ENCODE measurements around the gene IL17RA. TPM values are rescaled to one million over a fixed set of nuclear protein-coding genes. Genes with fewer than 3 reads are reported as not detected.
A peak's percentile ranks its signal among the peaks of the same experiment; 100 is the strongest.
"Not testable (repeated sequence)": the region's sequence is repeated elsewhere in the genome, so short reads cannot be mapped to it uniquely, and the experiment has no call there.

IL17RA gene, protein sequence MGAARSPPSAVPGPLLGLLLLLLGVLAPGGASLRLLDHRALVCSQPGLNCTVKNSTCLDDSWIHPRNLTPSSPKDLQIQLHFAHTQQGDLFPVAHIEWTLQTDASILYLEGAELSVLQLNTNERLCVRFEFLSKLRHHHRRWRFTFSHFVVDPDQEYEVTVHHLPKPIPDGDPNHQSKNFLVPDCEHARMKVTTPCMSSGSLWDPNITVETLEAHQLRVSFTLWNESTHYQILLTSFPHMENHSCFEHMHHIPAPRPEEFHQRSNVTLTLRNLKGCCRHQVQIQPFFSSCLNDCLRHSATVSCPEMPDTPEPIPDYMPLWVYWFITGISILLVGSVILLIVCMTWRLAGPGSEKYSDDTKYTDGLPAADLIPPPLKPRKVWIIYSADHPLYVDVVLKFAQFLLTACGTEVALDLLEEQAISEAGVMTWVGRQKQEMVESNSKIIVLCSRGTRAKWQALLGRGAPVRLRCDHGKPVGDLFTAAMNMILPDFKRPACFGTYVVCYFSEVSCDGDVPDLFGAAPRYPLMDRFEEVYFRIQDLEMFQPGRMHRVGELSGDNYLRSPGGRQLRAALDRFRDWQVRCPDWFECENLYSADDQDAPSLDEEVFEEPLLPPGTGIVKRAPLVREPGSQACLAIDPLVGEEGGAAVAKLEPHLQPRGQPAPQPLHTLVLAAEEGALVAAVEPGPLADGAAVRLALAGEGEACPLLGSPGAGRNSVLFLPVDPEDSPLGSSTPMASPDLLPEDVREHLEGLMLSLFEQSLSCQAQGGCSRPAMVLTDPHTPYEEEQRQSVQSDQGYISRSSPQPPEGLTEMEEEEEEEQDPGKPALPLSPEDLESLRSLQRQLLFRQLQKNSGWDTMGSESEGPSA
- total RNA-seq, result 11.1 to 11.8 TPM (median 11.8 TPM) in 3 replicates

DNA sequence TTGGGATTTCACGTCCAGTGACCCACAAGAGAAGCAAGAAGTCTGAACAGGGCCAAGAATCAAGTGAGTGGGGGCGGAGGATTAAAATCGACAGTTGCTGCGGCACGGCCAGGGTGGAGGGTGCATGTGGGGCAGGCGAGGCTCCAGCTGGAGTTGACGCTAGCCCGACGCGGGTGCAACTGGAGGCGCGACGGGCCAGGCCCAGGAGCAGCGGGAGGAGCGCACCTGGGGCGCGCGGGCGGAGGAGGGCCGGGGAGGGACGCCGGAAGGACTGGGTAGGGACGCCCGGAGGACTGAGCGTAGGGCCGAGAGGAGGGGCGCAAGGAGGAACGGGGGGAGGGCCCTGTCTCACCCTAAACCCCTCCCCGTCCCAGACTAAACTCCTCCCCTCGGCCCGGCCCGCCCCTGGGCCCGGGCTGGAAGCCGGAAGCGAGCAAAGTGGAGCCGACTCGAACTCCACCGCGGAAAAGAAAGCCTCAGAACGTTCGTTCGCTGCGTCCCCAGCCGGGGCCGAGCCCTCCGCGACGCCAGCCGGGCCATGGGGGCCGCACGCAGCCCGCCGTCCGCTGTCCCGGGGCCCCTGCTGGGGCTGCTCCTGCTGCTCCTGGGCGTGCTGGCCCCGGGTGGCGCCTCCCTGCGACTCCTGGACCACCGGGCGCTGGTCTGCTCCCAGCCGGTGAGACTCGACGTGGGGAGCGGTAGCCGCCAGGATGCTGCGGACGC is at the start of gene IL17RA:
TSS of gene IL17RA (plus strand) at position 447 of the 723 bp plus-strand sequence. CDS start at position 539, 92 bp downstream.
- TF ChIP-seq, protein P1, sequence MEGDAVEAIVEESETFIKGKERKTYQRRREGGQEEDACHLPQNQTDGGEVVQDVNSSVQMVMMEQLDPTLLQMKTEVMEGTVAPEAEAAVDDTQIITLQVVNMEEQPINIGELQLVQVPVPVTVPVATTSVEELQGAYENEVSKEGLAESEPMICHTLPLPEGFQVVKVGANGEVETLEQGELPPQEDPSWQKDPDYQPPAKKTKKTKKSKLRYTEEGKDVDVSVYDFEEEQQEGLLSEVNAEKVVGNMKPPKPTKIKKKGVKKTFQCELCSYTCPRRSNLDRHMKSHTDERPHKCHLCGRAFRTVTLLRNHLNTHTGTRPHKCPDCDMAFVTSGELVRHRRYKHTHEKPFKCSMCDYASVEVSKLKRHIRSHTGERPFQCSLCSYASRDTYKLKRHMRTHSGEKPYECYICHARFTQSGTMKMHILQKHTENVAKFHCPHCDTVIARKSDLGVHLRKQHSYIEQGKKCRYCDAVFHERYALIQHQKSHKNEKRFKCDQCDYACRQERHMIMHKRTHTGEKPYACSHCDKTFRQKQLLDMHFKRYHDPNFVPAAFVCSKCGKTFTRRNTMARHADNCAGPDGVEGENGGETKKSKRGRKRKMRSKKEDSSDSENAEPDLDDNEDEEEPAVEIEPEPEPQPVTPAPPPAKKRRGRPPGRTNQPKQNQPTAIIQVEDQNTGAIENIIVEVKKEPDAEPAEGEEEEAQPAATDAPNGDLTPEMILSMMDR (IDR thresholded peaks at IDR 0.05; ENCODE audit: unreplicated experiment), result no peak
- Mint-ChIP-seq H3K4me1 (peaks cover 4% of the 10 kb centered on the region), H3K4me3 (peak within 1 kb of the TSS; percentile 77), H3K36me3 (no peaks in the 10 kb centered on the region), H3K9me3 (no peaks in the 10 kb centered on the region), H3K27me3 (ENCODE audit: low read depth) (peaks cover 21% of the 10 kb centered on the region), H3K27ac (peak within 1 kb of the TSS; percentile 36)
- peak; percentile 69 to 93 for DNase-seq (ENCODE audit: low spot score in 2 of 2, unreplicated experiment in 2 of 2)

DNA sequence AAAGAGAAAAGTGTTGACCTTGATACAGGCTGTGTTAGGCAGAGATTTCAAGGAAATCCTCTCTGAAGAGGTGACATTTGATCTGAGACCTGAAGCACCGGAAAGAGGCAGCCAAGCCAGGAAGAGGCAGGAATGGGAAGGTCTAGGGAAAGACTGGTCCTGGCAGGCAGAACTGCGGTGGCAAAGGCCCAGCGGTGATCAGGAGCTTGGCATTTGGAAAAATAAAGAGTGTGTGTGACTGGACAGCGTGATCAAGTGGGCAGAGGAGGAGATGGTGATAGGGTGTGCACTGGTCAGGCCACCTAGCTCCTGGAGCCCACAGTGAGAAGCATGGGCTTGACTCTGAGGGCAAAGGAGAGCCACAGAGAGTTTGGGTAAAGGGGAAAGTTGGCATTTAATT is 49.6 kb upstream of the IL17RA start:
- Mint-ChIP-seq H3K4me3 (no peak overlapping the region), H3K9me3 (peaks cover 17% of the 10 kb centered on the region), H3K27me3 (ENCODE audit: low read depth) (no peaks in the 10 kb centered on the region), H3K4me1 (no peaks in the 10 kb centered on the region), H3K27ac (no peak overlapping the region), H3K36me3 (no peaks in the 10 kb centered on the region)
- no peak for DNase-seq (ENCODE audit: low spot score in 2 of 2, unreplicated experiment in 2 of 2)
- TF ChIP-seq, protein P1 (IDR thresholded peaks at IDR 0.05; ENCODE audit: unreplicated experiment), result no peak

DNA sequence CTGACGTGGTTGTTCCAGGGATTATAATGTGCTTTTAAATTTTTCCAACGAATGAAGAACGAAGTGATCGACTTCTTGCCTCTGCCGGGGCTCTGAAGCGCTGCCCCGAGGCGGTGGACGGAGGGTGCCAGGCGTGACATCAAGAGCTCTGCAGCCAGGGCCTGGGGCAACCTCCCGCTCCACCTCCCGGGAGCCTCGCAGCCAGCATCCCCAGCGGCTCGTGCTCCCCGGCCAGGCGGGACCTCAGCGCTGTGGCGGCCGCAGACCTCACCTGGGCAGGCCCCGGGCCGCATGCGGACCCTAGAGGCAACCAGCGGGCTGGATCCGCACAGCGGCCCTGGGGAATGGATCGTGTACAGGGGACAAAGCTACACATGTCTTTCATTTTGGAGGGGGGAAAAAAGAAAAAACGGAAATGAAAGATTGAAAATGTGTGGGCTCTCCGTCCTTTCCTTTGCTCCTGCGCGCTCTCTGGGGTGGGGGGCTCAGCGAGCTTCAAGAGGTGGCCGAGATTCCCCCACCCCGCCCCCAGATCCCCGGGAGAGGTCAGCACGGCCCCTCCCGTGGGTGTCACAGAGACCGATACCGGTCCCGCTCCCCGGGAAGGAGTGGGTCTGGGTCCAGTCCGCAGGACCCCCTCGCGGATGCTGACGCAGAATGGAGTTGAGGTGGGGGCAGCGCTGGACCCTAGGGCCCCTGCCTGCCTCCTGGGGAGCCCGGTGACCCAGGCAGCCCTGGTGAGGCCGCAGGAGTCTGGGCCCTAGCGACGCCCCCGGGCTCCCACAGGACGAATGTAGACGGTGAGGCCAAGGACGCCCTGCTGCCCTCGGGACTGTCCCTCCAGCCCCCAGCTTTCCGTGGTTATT is 48.6 kb upstream of the IL17RA start:
- peaks cover 12% of the 10 kb centered on the region for H3K9me3 Mint-ChIP-seq
- not testable (repeated sequence) for H3K27me3 Mint-ChIP-seq (ENCODE audit: low read depth); H3K4me3 Mint-ChIP-seq; H3K27ac Mint-ChIP-seq; H3K4me1 Mint-ChIP-seq; DNase-seq (ENCODE audit: low spot score in 2 of 2, unreplicated experiment in 2 of 2); H3K36me3 Mint-ChIP-seq

DNA sequence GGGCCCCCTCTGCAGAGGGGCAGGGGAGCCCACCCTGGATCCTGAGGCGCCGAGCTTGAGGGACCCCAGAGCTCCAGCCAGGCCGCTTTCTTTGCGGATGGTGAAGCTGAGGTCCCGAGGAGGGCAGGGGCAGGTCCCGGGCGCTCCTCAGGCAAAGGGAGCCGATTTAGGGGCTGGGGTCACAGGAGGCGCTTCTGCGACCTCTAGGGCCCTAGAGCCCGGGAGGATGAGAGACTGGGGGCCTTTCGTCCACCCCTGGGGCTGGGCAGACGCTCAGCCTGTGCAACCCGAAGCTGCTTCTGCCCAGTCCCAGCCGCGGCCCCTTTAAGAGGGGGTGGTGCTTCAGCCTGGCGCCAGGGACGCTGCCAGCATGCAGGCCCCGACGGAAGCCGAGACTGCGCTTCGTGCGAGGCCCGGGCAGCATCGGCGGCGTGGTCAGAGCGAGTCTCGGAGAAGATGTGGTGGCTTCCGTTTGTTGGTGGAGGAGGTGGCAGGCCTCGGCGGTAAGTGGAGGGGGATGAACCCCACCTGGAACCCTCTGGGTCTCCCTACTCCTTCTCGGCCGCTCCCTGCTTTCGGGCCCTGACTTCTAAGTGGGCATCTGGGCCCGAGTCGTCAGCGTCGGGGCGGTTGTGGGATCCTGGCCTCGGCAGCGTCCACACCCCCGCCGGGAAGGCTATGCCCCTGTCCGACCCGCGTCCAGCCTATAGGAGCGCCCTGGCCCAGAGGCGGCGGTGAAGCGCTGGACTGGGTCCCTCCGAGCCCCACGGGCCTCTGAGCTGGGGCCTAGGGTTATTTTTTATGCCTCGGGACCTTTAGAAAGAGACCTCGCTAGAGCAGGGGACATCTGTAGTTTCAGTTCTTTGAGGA is 47.7 kb upstream of the IL17RA start:
- H3K4me3 Mint-ChIP-seq; H3K27ac Mint-ChIP-seq; DNase-seq (ENCODE audit: low spot score in 2 of 2, unreplicated experiment in 2 of 2); H3K4me1 Mint-ChIP-seq; H3K27me3 Mint-ChIP-seq (ENCODE audit: low read depth); H3K36me3 Mint-ChIP-seq: not testable (repeated sequence)
- peaks cover 12% of the 10 kb centered on the region for H3K9me3 Mint-ChIP-seq

DNA sequence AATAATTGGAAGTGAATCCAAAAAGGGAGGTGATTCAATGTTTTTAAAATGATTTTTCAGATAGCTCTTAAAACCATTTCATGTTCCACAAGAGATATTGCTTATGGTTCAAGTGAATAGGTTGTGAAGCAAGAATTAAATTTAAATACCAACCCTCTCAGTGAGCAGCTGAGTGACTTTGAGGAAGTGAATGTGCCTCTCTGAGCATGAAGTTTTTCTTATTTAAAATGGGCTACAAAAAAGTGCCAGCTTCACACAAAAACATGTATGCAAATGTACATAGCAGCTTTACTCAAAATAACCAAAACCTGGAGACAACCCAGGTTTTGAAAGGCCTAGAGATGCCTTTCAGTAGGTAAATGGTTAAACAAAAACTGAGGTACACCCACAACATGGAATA is 41.3 kb upstream of the IL17RA start:
- Mint-ChIP-seq H3K27ac (no peak overlapping the region), H3K9me3 (peaks cover 4% of the 10 kb centered on the region), H3K4me3 (no peak overlapping the region), H3K27me3 (ENCODE audit: low read depth) (peaks cover 5% of the 10 kb centered on the region), H3K36me3 (no peaks in the 10 kb centered on the region), H3K4me1 (no peaks in the 10 kb centered on the region)
- TF ChIP-seq, protein P1 (IDR thresholded peaks at IDR 0.05; ENCODE audit: unreplicated experiment), result no peak
- DNase-seq (ENCODE audit: low spot score in 2 of 2, unreplicated experiment in 2 of 2), result no peak

All from mesothelial cell of epicardium (in vitro differentiated cells).